ENCODE results near the gene ADGRG1.

ADGRG1 gene

GRCh38 chr16:57677622-57678369 is 49.4 kb downstream of the ADGRG1 start:
- DNase-seq (ENCODE audit: low read depth): no peak
- TF ChIP-seq CTCF (IDR thresholded peaks at IDR 0.05; ENCODE audit: low read depth, low read length, missing control alignments): no peak
- in situ Hi-C loops (cut with HindIII; ENCODE audit: low sequenced_read_pairs): no loop called here
- no peak overlapping the region for H3K4me3 ChIP-seq (ENCODE audit: low read depth, low read length)

- in situ Hi-C loops (cut with HindIII; ENCODE audit: low sequenced_read_pairs): no loop called here
- no peak for TF ChIP-seq CTCF (IDR thresholded peaks at IDR 0.05; ENCODE audit: low read depth, low read length, missing control alignments)
- H3K4me3 ChIP-seq (ENCODE audit: low read depth, low read length): no peak overlapping the region
- DNase-seq (ENCODE audit: low read depth): no peak
Observed at GRCh38 chr16:57679016-57679415, 50.6 kb downstream of the ADGRG1 start.

- H3K4me3 ChIP-seq (ENCODE audit: low read depth, low read length): no peak overlapping the region
- DNase-seq (ENCODE audit: low read depth): no peak
- in situ Hi-C loops (cut with HindIII; ENCODE audit: low sequenced_read_pairs): no loop called here
- TF ChIP-seq CTCF (IDR thresholded peaks at IDR 0.05; ENCODE audit: low read depth, low read length, missing control alignments): no peak
Observed at GRCh38 chr16:57679767-57680482, 51.5 kb downstream of the ADGRG1 start.

- no peak for DNase-seq (ENCODE audit: low read depth)
- no peak for TF ChIP-seq CTCF (IDR thresholded peaks at IDR 0.05; ENCODE audit: low read depth, low read length, missing control alignments)
- no peak overlapping the region for H3K4me3 ChIP-seq (ENCODE audit: low read depth, low read length)
- in situ Hi-C loops (cut with HindIII; ENCODE audit: low sequenced_read_pairs): no loop called here
Observed at GRCh38 chr16:57680842-57681375, 52.5 kb downstream of the ADGRG1 start.

GRCh38 chr16:57681950-57682728 is 53.7 kb downstream of the ADGRG1 start:
- no peak for DNase-seq (ENCODE audit: low read depth)

More at GRCh38 chr16:57681950-57682728, 53.7 kb downstream of the ADGRG1 start:
- no peak for TF ChIP-seq CTCF (IDR thresholded peaks at IDR 0.05; ENCODE audit: low read depth, low read length, missing control alignments)
- no peak overlapping the region for H3K4me3 ChIP-seq (ENCODE audit: low read depth, low read length)
- in situ Hi-C loops (cut with HindIII; ENCODE audit: low sequenced_read_pairs): no loop called here
